ENCODE data around the gene HDAC9.

The HDAC9 gene

GRCh38 chr7:19000410-19000809, 504.9 kb downstream of the HDAC9 start:
- no peaks in the 10 kb centered on the region for H3K36me3 ChIP-seq (ENCODE audit: control insufficient read depth, insufficient read depth, low read length)
- DNase-seq: no peak
- no peaks in the 10 kb centered on the region for H3K4me1 ChIP-seq (ENCODE audit: control insufficient read depth, insufficient read depth, low read length, poor library complexity, severe bottlenecking)
- no peaks in the 10 kb centered on the region for H3K27me3 ChIP-seq (replicated peaks; ENCODE audit: control insufficient read depth, insufficient read depth, low read length, poor library complexity, severe bottlenecking)
- H3K27ac ChIP-seq (ENCODE audit: insufficient read depth, low read length, poor library complexity, severe bottlenecking): no peak overlapping the region
- H3K9me3 ChIP-seq (ENCODE audit: control insufficient read depth, low read length): no peaks in the 10 kb centered on the region
- H3K4me3 ChIP-seq (ENCODE audit: insufficient read depth, low read depth, low read length, poor library complexity, severe bottlenecking): no peak overlapping the region

- no peak for DNase-seq
- Histone ChIP-seq H3K4me1 (ENCODE audit: control insufficient read depth, insufficient read depth, low read length, poor library complexity, severe bottlenecking) (no peaks in the 10 kb centered on the region), H3K27me3 (replicated peaks; ENCODE audit: control insufficient read depth, insufficient read depth, low read length, poor library complexity, severe bottlenecking) (no peaks in the 10 kb centered on the region), H3K27ac (ENCODE audit: insufficient read depth, low read length, poor library complexity, severe bottlenecking) (no peak overlapping the region), H3K4me3 (ENCODE audit: insufficient read depth, low read depth, low read length, poor library complexity, severe bottlenecking) (no peak overlapping the region), H3K9me3 (ENCODE audit: control insufficient read depth, low read length) (no peaks in the 10 kb centered on the region), H3K36me3 (ENCODE audit: control insufficient read depth, insufficient read depth, low read length) (no peaks in the 10 kb centered on the region)
These were observed 506.3 kb downstream of the HDAC9 start for GRCh38 chr7:19001854-19002253.

GRCh38 chr7:19009241-19009935, 513.8 kb downstream of the HDAC9 start:
- Histone ChIP-seq H3K4me1 (ENCODE audit: control insufficient read depth, insufficient read depth, low read length, poor library complexity, severe bottlenecking) (no peaks in the 10 kb centered on the region), H3K4me3 (ENCODE audit: insufficient read depth, low read depth, low read length, poor library complexity, severe bottlenecking) (no peak overlapping the region), H3K9me3 (ENCODE audit: control insufficient read depth, low read length) (no peaks in the 10 kb centered on the region), H3K27me3 (replicated peaks; ENCODE audit: control insufficient read depth, insufficient read depth, low read length, poor library complexity, severe bottlenecking) (no peaks in the 10 kb centered on the region), H3K36me3 (ENCODE audit: control insufficient read depth, insufficient read depth, low read length) (no peaks in the 10 kb centered on the region), H3K27ac (ENCODE audit: insufficient read depth, low read length, poor library complexity, severe bottlenecking) (no peak overlapping the region)
- no peak for DNase-seq

DNA sequence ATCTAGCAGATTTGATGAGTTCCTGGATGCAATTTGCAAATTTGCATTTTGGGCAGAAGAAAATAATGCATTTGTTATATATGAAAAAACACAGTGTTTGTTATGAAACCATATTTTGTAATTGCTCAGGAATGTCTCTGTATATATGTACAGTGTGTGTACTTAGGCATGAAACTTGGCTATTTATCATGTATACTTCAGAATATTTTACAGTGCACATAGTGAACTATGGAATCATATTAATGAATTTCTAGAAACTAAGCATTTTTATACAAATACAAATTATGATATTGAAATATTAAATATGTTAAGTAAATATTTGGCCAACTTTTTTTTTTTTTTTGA, 514.4 kb downstream of the HDAC9 start:
- Histone ChIP-seq H3K4me1 (ENCODE audit: control insufficient read depth, insufficient read depth, low read length, poor library complexity, severe bottlenecking) (no peaks in the 10 kb centered on the region), H3K27me3 (replicated peaks; ENCODE audit: control insufficient read depth, insufficient read depth, low read length, poor library complexity, severe bottlenecking) (no peaks in the 10 kb centered on the region), H3K27ac (ENCODE audit: insufficient read depth, low read length, poor library complexity, severe bottlenecking) (no peak overlapping the region), H3K9me3 (ENCODE audit: control insufficient read depth, low read length) (no peaks in the 10 kb centered on the region), H3K4me3 (ENCODE audit: insufficient read depth, low read depth, low read length, poor library complexity, severe bottlenecking) (no peak overlapping the region), H3K36me3 (ENCODE audit: control insufficient read depth, insufficient read depth, low read length) (no peaks in the 10 kb centered on the region)
- no peak for DNase-seq

DNA sequence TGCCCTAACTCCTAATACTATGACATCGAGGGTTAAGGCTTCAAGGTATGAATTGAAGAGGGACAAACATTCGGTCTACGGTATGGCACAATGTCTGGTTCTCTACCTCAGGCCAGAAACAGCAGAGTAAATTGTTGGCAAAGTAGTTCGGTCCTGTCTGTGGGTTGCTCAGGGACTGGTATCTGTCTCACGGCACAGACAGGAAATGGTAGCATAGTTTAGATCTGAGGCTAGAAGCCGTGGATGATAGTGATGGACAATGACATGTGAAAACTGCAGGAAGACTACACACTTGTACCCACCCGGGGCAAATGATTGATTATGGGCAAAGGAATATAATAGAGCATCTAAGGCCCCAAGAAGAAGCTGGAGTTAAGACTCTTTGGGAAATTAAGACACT, 515.7 kb downstream of the HDAC9 start:
- Histone ChIP-seq H3K27ac (ENCODE audit: insufficient read depth, low read length, poor library complexity, severe bottlenecking) (no peak overlapping the region), H3K27me3 (replicated peaks; ENCODE audit: control insufficient read depth, insufficient read depth, low read length, poor library complexity, severe bottlenecking) (no peaks in the 10 kb centered on the region), H3K4me3 (ENCODE audit: insufficient read depth, low read depth, low read length, poor library complexity, severe bottlenecking) (no peak overlapping the region), H3K9me3 (ENCODE audit: control insufficient read depth, low read length) (peaks cover 4% of the 10 kb centered on the region), H3K4me1 (ENCODE audit: control insufficient read depth, insufficient read depth, low read length, poor library complexity, severe bottlenecking) (no peaks in the 10 kb centered on the region), H3K36me3 (ENCODE audit: control insufficient read depth, insufficient read depth, low read length) (no peaks in the 10 kb centered on the region)
- no peak for DNase-seq

DNA sequence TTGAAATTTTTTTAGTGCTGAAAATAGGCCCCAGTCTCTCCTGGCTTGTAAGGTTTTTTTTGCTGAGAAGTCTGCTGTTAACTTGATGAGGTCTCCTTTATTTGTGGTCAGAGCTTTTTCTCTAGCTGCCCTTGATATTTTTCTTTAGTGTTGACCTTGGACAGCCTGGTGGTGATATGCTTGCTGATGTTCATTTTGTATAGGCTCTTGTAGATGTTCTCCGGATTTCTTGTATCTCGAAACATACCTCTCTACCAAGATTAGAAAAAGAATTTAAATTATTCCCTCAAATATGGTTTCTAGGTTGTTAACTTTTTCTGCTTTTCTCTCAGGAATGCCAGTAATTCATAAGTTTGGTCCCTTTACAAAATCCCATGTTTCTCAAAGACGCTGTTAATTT, 519.5 kb downstream of the HDAC9 start:
- peaks cover 5% of the 10 kb centered on the region for H3K9me3 ChIP-seq (ENCODE audit: control insufficient read depth, low read length)
- no peak overlapping the region for H3K4me3 ChIP-seq (ENCODE audit: insufficient read depth, low read depth, low read length, poor library complexity, severe bottlenecking)
- no peaks in the 10 kb centered on the region for H3K36me3 ChIP-seq (ENCODE audit: control insufficient read depth, insufficient read depth, low read length)
- no peak for DNase-seq
- H3K27me3 ChIP-seq (replicated peaks; ENCODE audit: control insufficient read depth, insufficient read depth, low read length, poor library complexity, severe bottlenecking): no peaks in the 10 kb centered on the region
- H3K27ac ChIP-seq (ENCODE audit: insufficient read depth, low read length, poor library complexity, severe bottlenecking): no peak overlapping the region
- H3K4me1 ChIP-seq (ENCODE audit: control insufficient read depth, insufficient read depth, low read length, poor library complexity, severe bottlenecking): no peaks in the 10 kb centered on the region

GRCh38 chr7:19016140-19016539, 520.6 kb downstream of the HDAC9 start:
- H3K27me3 ChIP-seq (replicated peaks; ENCODE audit: control insufficient read depth, insufficient read depth, low read length, poor library complexity, severe bottlenecking): no peaks in the 10 kb centered on the region
- H3K4me1 ChIP-seq (ENCODE audit: control insufficient read depth, insufficient read depth, low read length, poor library complexity, severe bottlenecking): no peaks in the 10 kb centered on the region
- no peak overlapping the region for H3K4me3 ChIP-seq (ENCODE audit: insufficient read depth, low read depth, low read length, poor library complexity, severe bottlenecking)
- H3K27ac ChIP-seq (ENCODE audit: insufficient read depth, low read length, poor library complexity, severe bottlenecking): no peak overlapping the region
- H3K36me3 ChIP-seq (ENCODE audit: control insufficient read depth, insufficient read depth, low read length): no peaks in the 10 kb centered on the region
- peaks cover 5% of the 10 kb centered on the region for H3K9me3 ChIP-seq (ENCODE audit: control insufficient read depth, low read length)
- no peak for DNase-seq

DNA sequence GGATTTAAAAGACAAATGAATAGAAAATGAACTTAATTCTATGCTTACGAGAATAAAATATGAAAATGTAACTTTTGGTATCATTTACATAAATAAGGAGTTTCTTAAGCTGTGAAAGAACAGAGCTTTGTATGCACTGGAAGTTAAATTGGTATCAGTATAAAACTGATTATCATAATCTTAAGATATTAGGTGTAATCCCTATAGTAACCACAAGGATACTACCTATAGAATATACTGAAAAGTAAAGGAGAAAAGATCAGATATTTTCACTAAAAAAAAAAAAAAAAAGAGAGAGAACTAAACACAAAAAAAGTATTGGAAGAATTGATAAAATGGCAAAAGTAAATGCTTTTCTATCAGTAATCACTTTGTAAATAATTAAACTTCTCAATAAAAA, 521.8 kb downstream of the HDAC9 start:
- H3K9me3 ChIP-seq (ENCODE audit: control insufficient read depth, low read length): peaks cover 5% of the 10 kb centered on the region
- DNase-seq: no peak
- no peak overlapping the region for H3K27ac ChIP-seq (ENCODE audit: insufficient read depth, low read length, poor library complexity, severe bottlenecking)

GRCh38 chr7:19020062-19020461, 524.5 kb downstream of the HDAC9 start:
- Histone ChIP-seq H3K4me1 (ENCODE audit: control insufficient read depth, insufficient read depth, low read length, poor library complexity, severe bottlenecking) (no peaks in the 10 kb centered on the region), H3K36me3 (ENCODE audit: control insufficient read depth, insufficient read depth, low read length) (no peaks in the 10 kb centered on the region), H3K27me3 (replicated peaks; ENCODE audit: control insufficient read depth, insufficient read depth, low read length, poor library complexity, severe bottlenecking) (no peaks in the 10 kb centered on the region), H3K9me3 (ENCODE audit: control insufficient read depth, low read length) (peaks cover 5% of the 10 kb centered on the region), H3K4me3 (ENCODE audit: insufficient read depth, low read depth, low read length, poor library complexity, severe bottlenecking) (no peak overlapping the region), H3K27ac (ENCODE audit: insufficient read depth, low read length, poor library complexity, severe bottlenecking) (no peak overlapping the region)
- no peak for DNase-seq

More for the DNA sequence above, 521.8 kb downstream of the HDAC9 start:
- Histone ChIP-seq H3K36me3 (ENCODE audit: control insufficient read depth, insufficient read depth, low read length) (no peaks in the 10 kb centered on the region), H3K27me3 (replicated peaks; ENCODE audit: control insufficient read depth, insufficient read depth, low read length, poor library complexity, severe bottlenecking) (no peaks in the 10 kb centered on the region), H3K4me3 (ENCODE audit: insufficient read depth, low read depth, low read length, poor library complexity, severe bottlenecking) (no peak overlapping the region), H3K4me1 (ENCODE audit: control insufficient read depth, insufficient read depth, low read length, poor library complexity, severe bottlenecking) (no peaks in the 10 kb centered on the region)

- Histone ChIP-seq H3K27ac (ENCODE audit: insufficient read depth, low read length, poor library complexity, severe bottlenecking) (no peak overlapping the region), H3K4me3 (ENCODE audit: insufficient read depth, low read depth, low read length, poor library complexity, severe bottlenecking) (no peak overlapping the region), H3K9me3 (ENCODE audit: control insufficient read depth, low read length) (peaks cover 5% of the 10 kb centered on the region), H3K4me1 (ENCODE audit: control insufficient read depth, insufficient read depth, low read length, poor library complexity, severe bottlenecking) (no peaks in the 10 kb centered on the region), H3K36me3 (ENCODE audit: control insufficient read depth, insufficient read depth, low read length) (no peaks in the 10 kb centered on the region), H3K27me3 (replicated peaks; ENCODE audit: control insufficient read depth, insufficient read depth, low read length, poor library complexity, severe bottlenecking) (no peaks in the 10 kb centered on the region)
- DNase-seq: no peak
These were observed 525.2 kb downstream of the HDAC9 start for GRCh38 chr7:19020711-19021110.
